SK-N-SH treated with all-trans-retinoic acid at 6 μM for 48 hours (cell line): Measurements from ENCODE around the gene FBXO22.
"Not testable (repeated sequence)": the region's sequence is repeated elsewhere in the genome, so short reads cannot be mapped to it uniquely, and the experiment has no call there.

Experiments
- ATAC-seq: fragments of 200-7000 bp; cut with Tn5 transposase; 3 replicates; pipeline ENCODE4 v1.9.1; 2020; ENCODE audit warnings: mild to moderate bottlenecking, moderate library complexity
- ARNTL ChIP-seq: fragments of 450-650 bp; formaldehyde crosslinking; IDR thresholded peaks from 2 replicates; pipeline ENCODE4 v1.5.0; 2020; ENCODE audit warnings: low read depth, mild to moderate bottlenecking, moderate library complexity, borderline replicate concordance
- BACH2 ChIP-seq: fragments of 250-450 bp; sonication (Bioruptor Pico); IDR thresholded peaks from 2 replicates; pipeline ENCODE4 v1.9.0; 2021; ENCODE audit warnings: mild to moderate bottlenecking, borderline replicate concordance
- CREB5 ChIP-seq: fragments of 250-450 bp; sonication (Bioruptor Pico); IDR thresholded peaks from 2 replicates; pipeline ENCODE4 v1.5.1; 2020; ENCODE audit warnings: low read depth, mild to moderate bottlenecking, moderate library complexity
- CSDC2 ChIP-seq: fragments of 250-450 bp; sonication (Bioruptor Pico); IDR thresholded peaks from 2 replicates; pipeline ENCODE4 v1.5.0; 2020; ENCODE audit warnings: mild to moderate bottlenecking, moderate library complexity
- CSRNP3 ChIP-seq: fragments of 250-450 bp; sonication (Bioruptor Pico); IDR thresholded peaks from 2 replicates; pipeline ENCODE4 v1.5.1; 2021; ENCODE audit warnings: mild to moderate bottlenecking, moderate library complexity
- ESRRG ChIP-seq: fragments of 250-450 bp; sonication (Bioruptor Pico); IDR thresholded peaks from 2 replicates; pipeline ENCODE4 v1.6.1; 2021; ENCODE audit warnings: mild to moderate bottlenecking
- ISL1 ChIP-seq: fragments of 250-450 bp; sonication (Bioruptor Pico); IDR thresholded peaks from 2 replicates; pipeline ENCODE4 v2.1.2; 2022; ENCODE audit warnings: mild to moderate bottlenecking, moderate library complexity
- PATZ1 ChIP-seq: fragments of 250-450 bp; sonication (Bioruptor Pico); IDR thresholded peaks from 2 replicates; pipeline ENCODE4 v1.8.0; 2020; ENCODE audit warnings: mild to moderate bottlenecking, moderate library complexity, borderline replicate concordance
- RARB ChIP-seq: fragments of 250-450 bp; sonication (Bioruptor Pico); IDR thresholded peaks from 2 replicates; pipeline ENCODE4 v1.8.0; 2021; ENCODE audit warnings: mild to moderate bottlenecking, moderate library complexity
- TCF4 ChIP-seq: fragments of 250-450 bp; sonication (Bioruptor Pico); IDR thresholded peaks from 2 replicates; pipeline ENCODE4 v1.8.0; 2021; ENCODE audit warnings: mild to moderate bottlenecking, moderate library complexity, borderline replicate concordance
- TOX ChIP-seq: fragments of 250-450 bp; sonication (Bioruptor Pico); IDR thresholded peaks from 2 replicates; pipeline ENCODE4 v1.8.0; 2021; ENCODE audit warnings: mild to moderate bottlenecking, moderate library complexity, borderline replicate concordance
- TSHZ2 ChIP-seq: fragments of 250-450 bp; sonication (Bioruptor Pico); IDR thresholded peaks from 2 replicates; pipeline ENCODE4 v1.5.0; 2020; ENCODE audit warnings: mild to moderate bottlenecking, moderate library complexity
- ZC3H10 ChIP-seq: fragments of 250-450 bp; sonication (Bioruptor Pico); IDR thresholded peaks from 2 replicates; pipeline ENCODE4 v1.5.1; 2021; ENCODE audit warnings: mild to moderate bottlenecking, moderate library complexity
- ZFP3 ChIP-seq: fragments of 250-450 bp; sonication (Bioruptor Pico); IDR thresholded peaks from 2 replicates; pipeline ENCODE4 v1.5.0; 2020; ENCODE audit warnings: mild to moderate bottlenecking, moderate library complexity
- ZFP30 ChIP-seq: fragments of 450-650 bp; formaldehyde crosslinking; IDR thresholded peaks from 2 replicates; pipeline ENCODE4 v1.5.0; 2022; ENCODE audit warnings: mild to moderate bottlenecking, moderate library complexity
- ZNF565 ChIP-seq: fragments of 450-650 bp; formaldehyde crosslinking; conservative IDR thresholded peaks from 2 replicates; pipeline ENCODE4 v1.5.0; 2020; ENCODE audit warnings: low read depth, mild to moderate bottlenecking, moderate library complexity
- ZNF70 ChIP-seq: fragments of 450-650 bp; formaldehyde crosslinking; IDR thresholded peaks from 2 replicates; pipeline ENCODE4 v1.5.0; 2020; ENCODE audit warnings: mild to moderate bottlenecking, moderate library complexity
- ZNF8 ChIP-seq: fragments of 450-650 bp; formaldehyde crosslinking; IDR thresholded peaks from 2 replicates; pipeline ENCODE4 v1.5.0; 2020; ENCODE audit warnings: mild to moderate bottlenecking, moderate library complexity
- TF ChIP-seq, protein P1 (sequence below): fragments of 250-450 bp; sonication (Bioruptor Pico); IDR thresholded peaks from 2 replicates; pipeline ENCODE4 v1.8.0; 2021; ENCODE audit warnings: low read depth, mild to moderate bottlenecking, moderate library complexity, borderline replicate concordance

FBXO22 gene

DNA sequence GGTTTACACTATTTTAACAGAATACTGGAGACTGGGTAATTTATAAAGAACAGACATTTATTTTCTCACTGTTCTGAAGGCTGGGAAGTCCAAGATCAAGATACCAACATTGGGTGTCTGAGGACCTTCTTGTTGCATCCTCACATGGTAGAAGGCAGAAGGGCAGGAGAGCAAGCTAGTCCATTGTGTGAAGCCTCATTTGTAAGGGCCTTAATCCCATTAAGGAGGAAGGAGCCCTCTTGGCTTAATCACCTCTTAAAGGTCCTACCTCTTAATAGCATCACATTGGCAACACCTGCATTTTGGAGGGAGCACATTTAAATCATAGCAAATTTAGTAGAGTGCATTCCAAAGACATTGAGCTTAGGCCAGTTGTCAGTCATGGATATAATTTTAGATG is 34.2 kb upstream of the FBXO22 start:
- ATAC-seq: no peak
- TF ChIP-seq RARB (CRISPR knock-in tag) (no peak), CSDC2 (CRISPR knock-in tag) (no peak), CSRNP3 (no peak), ARNTL (CRISPR knock-in tag) (no peak), ISL1 (CRISPR knock-in tag) (no peak)

DNA sequence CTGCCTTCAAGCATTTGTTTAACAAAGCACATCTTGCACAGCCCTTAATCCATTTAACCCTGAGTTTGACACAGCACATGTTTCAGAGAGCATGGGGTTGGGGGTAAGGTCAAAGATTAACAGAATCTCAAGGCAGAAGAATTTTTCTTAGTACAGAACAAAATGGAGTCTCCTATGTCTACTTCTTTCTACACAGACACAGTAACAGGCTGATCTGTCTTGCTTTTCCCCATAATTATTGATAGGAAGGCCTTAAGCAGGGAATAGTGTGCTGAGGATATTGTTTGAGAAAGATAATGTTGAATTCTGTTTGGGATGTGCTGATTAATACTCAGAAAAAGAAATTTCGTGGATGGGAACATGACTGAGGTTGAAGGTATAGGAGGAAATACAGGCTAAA is 32.1 kb upstream of the FBXO22 start:
- not testable (repeated sequence) for ATAC-seq

DNA sequence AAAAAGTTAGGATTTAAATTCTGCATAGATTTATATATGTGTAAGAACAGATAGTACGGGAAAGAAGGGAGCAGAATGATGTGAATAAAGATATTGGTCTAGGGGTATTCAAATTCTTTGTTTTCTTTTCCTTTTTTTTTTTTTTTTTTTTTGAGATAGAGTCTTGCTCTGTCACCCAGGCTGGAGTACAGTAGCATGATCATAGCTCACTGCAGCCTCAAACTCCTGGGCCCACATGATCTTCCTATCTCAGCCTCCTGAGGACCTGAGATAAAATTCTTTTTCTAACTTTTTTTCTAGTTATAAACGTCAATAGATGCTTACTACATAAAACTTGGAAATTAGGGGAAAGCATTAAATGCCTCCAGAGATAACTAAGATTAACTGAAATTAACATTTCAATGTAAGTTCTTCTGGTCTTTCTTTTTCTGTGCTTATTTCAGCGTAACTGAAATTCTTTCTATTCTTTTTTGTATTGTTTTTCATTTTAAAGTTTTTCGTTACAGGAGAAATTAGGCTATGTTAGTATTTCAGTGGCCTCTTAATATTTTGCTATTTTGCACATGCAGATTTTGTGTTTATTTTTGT is 31.2 kb upstream of the FBXO22 start:
- TF ChIP-seq BACH2: no peak
- no peak for TF ChIP-seq ZFP30
- no peak for TF ChIP-seq ZC3H10 (CRISPR knock-in tag)
- no peak for ATAC-seq

GRCh38 chr15:75884041-75884440 is 19.6 kb upstream of the FBXO22 start:
- no peak for ATAC-seq
- no peak for TF ChIP-seq ZFP3 (CRISPR knock-in tag)
- no peak for TF ChIP-seq CSDC2 (CRISPR knock-in tag)
- TF ChIP-seq ZNF70 (CRISPR knock-in tag): no peak
- TF ChIP-seq ESRRG (CRISPR knock-in tag): no peak
- no peak for TF ChIP-seq CSRNP3
- no peak for TF ChIP-seq BACH2
- TF ChIP-seq PATZ1 (CRISPR knock-in tag): no peak
- no peak for TF ChIP-seq ZNF8 (CRISPR knock-in tag)
- TF ChIP-seq ZC3H10 (CRISPR knock-in tag): no peak
- TF ChIP-seq, protein P1, sequence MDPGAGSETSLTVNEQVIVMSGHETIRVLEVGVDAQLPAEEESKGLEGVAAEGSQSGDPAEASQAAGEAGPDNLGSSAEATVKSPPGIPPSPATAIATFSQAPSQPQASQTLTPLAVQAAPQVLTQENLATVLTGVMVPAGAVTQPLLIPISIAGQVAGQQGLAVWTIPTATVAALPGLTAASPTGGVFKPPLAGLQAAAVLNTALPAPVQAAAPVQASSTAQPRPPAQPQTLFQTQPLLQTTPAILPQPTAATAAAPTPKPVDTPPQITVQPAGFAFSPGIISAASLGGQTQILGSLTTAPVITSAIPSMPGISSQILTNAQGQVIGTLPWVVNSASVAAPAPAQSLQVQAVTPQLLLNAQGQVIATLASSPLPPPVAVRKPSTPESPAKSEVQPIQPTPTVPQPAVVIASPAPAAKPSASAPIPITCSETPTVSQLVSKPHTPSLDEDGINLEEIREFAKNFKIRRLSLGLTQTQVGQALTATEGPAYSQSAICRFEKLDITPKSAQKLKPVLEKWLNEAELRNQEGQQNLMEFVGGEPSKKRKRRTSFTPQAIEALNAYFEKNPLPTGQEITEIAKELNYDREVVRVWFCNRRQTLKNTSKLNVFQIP (CRISPR knock-in tag): no peak
- no peak for TF ChIP-seq RARB (CRISPR knock-in tag)
- TF ChIP-seq CREB5 (CRISPR knock-in tag): no peak

- no peak for ATAC-seq
- TF ChIP-seq ESRRG (CRISPR knock-in tag): no peak
- TF ChIP-seq ZFP30: no peak
- no peak for TF ChIP-seq CSDC2 (CRISPR knock-in tag)
- no peak for TF ChIP-seq TCF4 (CRISPR knock-in tag)
- no peak for TF ChIP-seq ZNF70 (CRISPR knock-in tag)
- TF ChIP-seq PATZ1 (CRISPR knock-in tag): no peak
- TF ChIP-seq TOX (CRISPR knock-in tag): no peak
- no peak for TF ChIP-seq CSRNP3
- TF ChIP-seq ZFP3 (CRISPR knock-in tag): no peak
- TF ChIP-seq BACH2: no peak
- no peak for TF ChIP-seq TSHZ2
- TF ChIP-seq ZNF565 (CRISPR knock-in tag): no peak
- no peak for TF ChIP-seq ARNTL (CRISPR knock-in tag)
Measured at GRCh38 chr15:75887178-75887577, 16.5 kb upstream of the FBXO22 start.
